ENCODE measurements around the gene POLL. TPM values are rescaled to one million over a fixed set of nuclear protein-coding genes. Genes with fewer than 3 reads are reported as not detected.

Gene POLL
- total and polyA plus RNA-seq, 2 experiments from 2014 or later, result 17.3 to 24.3 TPM

DNA sequence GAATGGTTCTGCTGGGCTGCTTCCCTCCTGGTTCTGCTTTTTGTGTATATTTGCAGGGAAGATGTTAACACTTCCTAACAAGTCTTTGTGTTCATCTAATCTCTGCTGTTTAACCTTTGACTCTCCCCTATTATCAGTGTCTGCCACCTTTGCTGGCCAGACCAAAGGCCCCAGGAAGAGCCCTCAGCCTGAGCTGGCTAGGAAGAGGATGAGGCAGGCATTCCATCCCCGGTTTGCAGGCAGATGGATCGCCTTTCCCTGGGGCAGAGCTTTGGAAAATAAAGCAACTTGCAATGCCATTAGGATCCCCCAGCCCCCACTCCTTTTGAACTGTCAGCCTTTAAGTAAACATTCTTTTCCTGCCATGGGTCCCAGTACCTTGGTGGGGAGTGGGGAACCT lies 19.1 kb upstream of the POLL start (continued):
- TF ChIP-seq, protein P1, sequence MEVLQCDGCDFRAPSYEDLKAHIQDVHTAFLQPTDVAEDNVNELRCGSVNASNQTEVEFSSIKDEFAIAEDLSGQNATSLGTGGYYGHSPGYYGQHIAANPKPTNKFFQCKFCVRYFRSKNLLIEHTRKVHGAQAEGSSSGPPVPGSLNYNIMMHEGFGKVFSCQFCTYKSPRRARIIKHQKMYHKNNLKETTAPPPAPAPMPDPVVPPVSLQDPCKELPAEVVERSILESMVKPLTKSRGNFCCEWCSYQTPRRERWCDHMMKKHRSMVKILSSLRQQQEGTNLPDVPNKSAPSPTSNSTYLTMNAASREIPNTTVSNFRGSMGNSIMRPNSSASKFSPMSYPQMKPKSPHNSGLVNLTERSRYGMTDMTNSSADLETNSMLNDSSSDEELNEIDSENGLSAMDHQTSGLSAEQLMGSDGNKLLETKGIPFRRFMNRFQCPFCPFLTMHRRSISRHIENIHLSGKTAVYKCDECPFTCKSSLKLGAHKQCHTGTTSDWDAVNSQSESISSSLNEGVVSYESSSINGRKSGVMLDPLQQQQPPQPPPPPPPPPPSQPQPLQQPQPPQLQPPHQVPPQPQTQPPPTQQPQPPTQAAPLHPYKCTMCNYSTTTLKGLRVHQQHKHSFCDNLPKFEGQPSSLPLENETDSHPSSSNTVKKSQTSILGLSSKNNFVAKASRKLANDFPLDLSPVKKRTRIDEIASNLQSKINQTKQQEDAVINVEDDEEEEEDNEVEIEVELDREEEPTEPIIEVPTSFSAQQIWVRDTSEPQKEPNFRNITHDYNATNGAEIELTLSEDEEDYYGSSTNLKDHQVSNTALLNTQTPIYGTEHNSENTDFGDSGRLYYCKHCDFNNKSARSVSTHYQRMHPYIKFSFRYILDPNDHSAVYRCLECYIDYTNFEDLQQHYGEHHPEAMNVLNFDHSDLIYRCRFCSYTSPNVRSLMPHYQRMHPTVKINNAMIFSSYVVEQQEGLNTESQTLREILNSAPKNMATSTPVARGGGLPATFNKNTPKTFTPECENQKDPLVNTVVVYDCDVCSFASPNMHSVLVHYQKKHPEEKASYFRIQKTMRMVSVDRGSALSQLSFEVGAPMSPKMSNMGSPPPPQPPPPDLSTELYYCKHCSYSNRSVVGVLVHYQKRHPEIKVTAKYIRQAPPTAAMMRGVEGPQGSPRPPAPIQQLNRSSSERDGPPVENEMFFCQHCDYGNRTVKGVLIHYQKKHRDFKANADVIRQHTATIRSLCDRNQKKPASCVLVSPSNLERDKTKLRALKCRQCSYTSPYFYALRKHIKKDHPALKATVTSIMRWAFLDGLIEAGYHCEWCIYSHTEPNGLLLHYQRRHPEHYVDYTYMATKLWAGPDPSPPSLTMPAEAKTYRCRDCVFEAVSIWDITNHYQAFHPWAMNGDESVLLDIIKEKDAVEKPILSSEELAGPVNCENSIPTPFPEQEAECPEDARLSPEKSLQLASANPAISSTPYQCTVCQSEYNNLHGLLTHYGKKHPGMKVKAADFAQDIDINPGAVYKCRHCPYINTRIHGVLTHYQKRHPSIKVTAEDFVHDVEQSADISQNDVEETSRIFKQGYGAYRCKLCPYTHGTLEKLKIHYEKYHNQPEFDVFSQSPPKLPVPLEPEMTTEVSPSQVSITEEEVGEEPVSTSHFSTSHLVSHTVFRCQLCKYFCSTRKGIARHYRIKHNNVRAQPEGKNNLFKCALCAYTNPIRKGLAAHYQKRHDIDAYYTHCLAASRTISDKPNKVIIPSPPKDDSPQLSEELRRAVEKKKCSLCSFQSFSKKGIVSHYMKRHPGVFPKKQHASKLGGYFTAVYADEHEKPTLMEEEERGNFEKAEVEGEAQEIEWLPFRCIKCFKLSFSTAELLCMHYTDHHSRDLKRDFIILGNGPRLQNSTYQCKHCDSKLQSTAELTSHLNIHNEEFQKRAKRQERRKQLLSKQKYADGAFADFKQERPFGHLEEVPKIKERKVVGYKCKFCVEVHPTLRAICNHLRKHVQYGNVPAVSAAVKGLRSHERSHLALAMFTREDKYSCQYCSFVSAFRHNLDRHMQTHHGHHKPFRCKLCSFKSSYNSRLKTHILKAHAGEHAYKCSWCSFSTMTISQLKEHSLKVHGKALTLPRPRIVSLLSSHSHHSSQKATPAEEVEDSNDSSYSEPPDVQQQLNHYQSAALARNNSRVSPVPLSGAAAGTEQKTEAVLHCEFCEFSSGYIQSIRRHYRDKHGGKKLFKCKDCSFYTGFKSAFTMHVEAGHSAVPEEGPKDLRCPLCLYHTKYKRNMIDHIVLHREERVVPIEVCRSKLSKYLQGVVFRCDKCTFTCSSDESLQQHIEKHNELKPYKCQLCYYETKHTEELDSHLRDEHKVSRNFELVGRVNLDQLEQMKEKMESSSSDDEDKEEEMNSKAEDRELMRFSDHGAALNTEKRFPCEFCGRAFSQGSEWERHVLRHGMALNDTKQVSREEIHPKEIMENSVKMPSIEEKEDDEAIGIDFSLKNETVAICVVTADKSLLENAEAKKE (CRISPR knock-in tag; IDR thresholded peaks at IDR 0.05), result no peak

DNA sequence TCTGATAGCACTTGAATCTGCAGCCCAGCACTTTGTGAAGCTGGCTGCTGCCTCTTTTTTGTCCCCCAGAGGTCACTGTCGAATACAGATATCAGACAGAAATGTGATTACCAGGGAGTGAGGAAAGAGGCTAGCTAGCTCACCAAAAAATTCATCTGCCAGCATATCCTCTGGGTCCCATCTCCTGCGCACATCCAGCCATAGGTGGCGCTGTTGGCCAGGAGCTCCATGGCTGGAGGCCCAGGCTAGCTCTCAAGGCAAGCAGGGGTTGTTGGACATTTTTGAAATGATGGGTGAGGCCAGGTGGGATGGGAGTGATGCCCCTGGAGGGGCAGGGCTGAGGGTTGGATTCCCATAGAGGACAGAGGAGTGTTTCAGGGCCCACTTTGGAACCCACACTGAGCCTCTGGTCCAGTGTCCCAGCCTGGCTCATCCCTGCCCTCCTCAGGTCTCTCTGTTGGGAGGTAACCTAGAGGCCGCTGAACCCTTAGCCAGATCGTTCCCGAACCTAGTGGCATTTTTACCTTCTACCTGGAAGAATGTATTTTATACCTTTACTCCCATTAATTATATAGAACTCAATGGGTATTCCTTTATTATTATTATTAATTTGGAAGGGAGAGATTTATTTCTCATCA lies 14.8 kb upstream of the POLL start:
- Histone ChIP-seq H3K27ac (ENCODE audit: low read depth) (no peak overlapping the region), H4K20me1 (replicated peaks; ENCODE audit: insufficient read depth) (no peaks in the 10 kb centered on the region), H3K27me3 (ENCODE audit: insufficient read depth) (no peaks in the 10 kb centered on the region), H3K9me2 (ENCODE audit: insufficient read depth) (no peaks in the 10 kb centered on the region), H3F3A (replicated peaks; ENCODE audit: low read depth) (no peaks in the 10 kb centered on the region), H2AFZ (no peak overlapping the region), H3K4me2 (no peak overlapping the region), H3K4me3 (no peak overlapping the region), H3K36me3 (ENCODE audit: insufficient read depth) (no peaks in the 10 kb centered on the region), H3K79me2 (replicated peaks; ENCODE audit: insufficient read depth) (no peaks in the 10 kb centered on the region), H3K4me1 (ENCODE audit: insufficient read depth) (no peaks in the 10 kb centered on the region; the same call in 1 of the 2 replicates)
- H3K27ac Mint-ChIP-seq, result no peak overlapping the region
- ATAC-seq (peak; percentile 98), DNase-seq (ENCODE audit: low spot score) (peak; percentile 95)
- no peaks in the 10 kb centered on the region; the same call in 2 of the 3 replicates for H3K9me3 Mint-ChIP-seq
- TF ChIP-seq STAT1 (IDR thresholded peaks at IDR 0.05; ENCODE audit: unreplicated experiment), result no peak
- TF ChIP-seq EZH2phosphoT487 (IDR thresholded peaks at IDR 0.05; ENCODE audit: unreplicated experiment), result no peak
- no peak for TF ChIP-seq CREB1 (CRISPR knock-in tag; IDR thresholded peaks at IDR 0.05; ENCODE audit: low read depth)
- TF ChIP-seq NANOG (IDR thresholded peaks at IDR 0.05; ENCODE audit: borderline replicate concordance), result no peak
- TF ChIP-seq, protein P2, sequence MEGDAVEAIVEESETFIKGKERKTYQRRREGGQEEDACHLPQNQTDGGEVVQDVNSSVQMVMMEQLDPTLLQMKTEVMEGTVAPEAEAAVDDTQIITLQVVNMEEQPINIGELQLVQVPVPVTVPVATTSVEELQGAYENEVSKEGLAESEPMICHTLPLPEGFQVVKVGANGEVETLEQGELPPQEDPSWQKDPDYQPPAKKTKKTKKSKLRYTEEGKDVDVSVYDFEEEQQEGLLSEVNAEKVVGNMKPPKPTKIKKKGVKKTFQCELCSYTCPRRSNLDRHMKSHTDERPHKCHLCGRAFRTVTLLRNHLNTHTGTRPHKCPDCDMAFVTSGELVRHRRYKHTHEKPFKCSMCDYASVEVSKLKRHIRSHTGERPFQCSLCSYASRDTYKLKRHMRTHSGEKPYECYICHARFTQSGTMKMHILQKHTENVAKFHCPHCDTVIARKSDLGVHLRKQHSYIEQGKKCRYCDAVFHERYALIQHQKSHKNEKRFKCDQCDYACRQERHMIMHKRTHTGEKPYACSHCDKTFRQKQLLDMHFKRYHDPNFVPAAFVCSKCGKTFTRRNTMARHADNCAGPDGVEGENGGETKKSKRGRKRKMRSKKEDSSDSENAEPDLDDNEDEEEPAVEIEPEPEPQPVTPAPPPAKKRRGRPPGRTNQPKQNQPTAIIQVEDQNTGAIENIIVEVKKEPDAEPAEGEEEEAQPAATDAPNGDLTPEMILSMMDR (conservative IDR thresholded peaks at IDR 0.05; ENCODE audit: low read depth in 2 of 2), result peak; percentile 99 to 100
- TF ChIP-seq, protein P3, sequence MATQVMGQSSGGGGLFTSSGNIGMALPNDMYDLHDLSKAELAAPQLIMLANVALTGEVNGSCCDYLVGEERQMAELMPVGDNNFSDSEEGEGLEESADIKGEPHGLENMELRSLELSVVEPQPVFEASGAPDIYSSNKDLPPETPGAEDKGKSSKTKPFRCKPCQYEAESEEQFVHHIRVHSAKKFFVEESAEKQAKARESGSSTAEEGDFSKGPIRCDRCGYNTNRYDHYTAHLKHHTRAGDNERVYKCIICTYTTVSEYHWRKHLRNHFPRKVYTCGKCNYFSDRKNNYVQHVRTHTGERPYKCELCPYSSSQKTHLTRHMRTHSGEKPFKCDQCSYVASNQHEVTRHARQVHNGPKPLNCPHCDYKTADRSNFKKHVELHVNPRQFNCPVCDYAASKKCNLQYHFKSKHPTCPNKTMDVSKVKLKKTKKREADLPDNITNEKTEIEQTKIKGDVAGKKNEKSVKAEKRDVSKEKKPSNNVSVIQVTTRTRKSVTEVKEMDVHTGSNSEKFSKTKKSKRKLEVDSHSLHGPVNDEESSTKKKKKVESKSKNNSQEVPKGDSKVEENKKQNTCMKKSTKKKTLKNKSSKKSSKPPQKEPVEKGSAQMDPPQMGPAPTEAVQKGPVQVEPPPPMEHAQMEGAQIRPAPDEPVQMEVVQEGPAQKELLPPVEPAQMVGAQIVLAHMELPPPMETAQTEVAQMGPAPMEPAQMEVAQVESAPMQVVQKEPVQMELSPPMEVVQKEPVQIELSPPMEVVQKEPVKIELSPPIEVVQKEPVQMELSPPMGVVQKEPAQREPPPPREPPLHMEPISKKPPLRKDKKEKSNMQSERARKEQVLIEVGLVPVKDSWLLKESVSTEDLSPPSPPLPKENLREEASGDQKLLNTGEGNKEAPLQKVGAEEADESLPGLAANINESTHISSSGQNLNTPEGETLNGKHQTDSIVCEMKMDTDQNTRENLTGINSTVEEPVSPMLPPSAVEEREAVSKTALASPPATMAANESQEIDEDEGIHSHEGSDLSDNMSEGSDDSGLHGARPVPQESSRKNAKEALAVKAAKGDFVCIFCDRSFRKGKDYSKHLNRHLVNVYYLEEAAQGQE (IDR thresholded peaks at IDR 0.05; ENCODE audit: unreplicated experiment), result no peak
- TF ChIP-seq EZH2 (IDR thresholded peaks at IDR 0.05; ENCODE audit: low read depth, unreplicated experiment), result no peak
- TF ChIP-seq JUNB (IDR thresholded peaks at IDR 0.05; ENCODE audit: unreplicated experiment), result no peak
- peaks cover 6% of the 10 kb centered on the region for H3K27me3 Mint-ChIP-seq (ENCODE audit: insufficient read depth, low read depth, poor library complexity)
- no peaks in the 10 kb centered on the region; the same call in 2 of the 3 replicates for H3K36me3 Mint-ChIP-seq (ENCODE audit: low read depth)
- peaks cover 12% of the 10 kb centered on the region; the same call in 2 of the 3 replicates for H3K4me1 Mint-ChIP-seq
- H3K4me3 Mint-ChIP-seq, result no peak overlapping the region

All from GM23338 (cell line).